ENCODE measurements around the gene GRK5.

GRK5 gene

GRCh38 chr10:119367841-119368549 is 160.6 kb downstream of the GRK5 start:
- DNase-seq: no peak

GRCh38 chr10:119368581-119368980 is 161.2 kb downstream of the GRK5 start:
- no peak for DNase-seq

- no peak for DNase-seq
Observed at GRCh38 chr10:119368991-119369869, 161.9 kb downstream of the GRK5 start.

GRCh38 chr10:119370111-119370741 is 162.9 kb downstream of the GRK5 start:
- no peak for DNase-seq

GRCh38 chr10:119370972-119371703 is 163.8 kb downstream of the GRK5 start:
- no peak for DNase-seq

- DNase-seq: no peak
Observed at GRCh38 chr10:119371704-119372663, 164.6 kb downstream of the GRK5 start.

- DNase-seq: no peak
Observed at GRCh38 chr10:119373294-119374102, 166.1 kb downstream of the GRK5 start.

GRCh38 chr10:119374236-119374635 is 166.9 kb downstream of the GRK5 start:
- no peak for DNase-seq

- no peak for DNase-seq
Observed at GRCh38 chr10:119375574-119376272, 168.4 kb downstream of the GRK5 start.

- no peak for DNase-seq
Observed at GRCh38 chr10:119377451-119377957, 170.1 kb downstream of the GRK5 start.

GRCh38 chr10:119377958-119378736 is 170.8 kb downstream of the GRK5 start:
- DNase-seq: no peak

GRCh38 chr10:119378737-119379067 is 171.3 kb downstream of the GRK5 start:
- no peak for DNase-seq

- no peak for DNase-seq
Observed at GRCh38 chr10:119379466-119380071, 172.2 kb downstream of the GRK5 start.

- DNase-seq: no peak
Observed at GRCh38 chr10:119383174-119383856, 175.9 kb downstream of the GRK5 start.

- DNase-seq: no peak
Observed at GRCh38 chr10:119384127-119384526, 176.8 kb downstream of the GRK5 start.

GRCh38 chr10:119386666-119387065 is 179.3 kb downstream of the GRK5 start:
- no peak for DNase-seq

- no peak for DNase-seq
Observed at GRCh38 chr10:119388849-119389345, 181.5 kb downstream of the GRK5 start.
